ENCODE measurements around the gene AMACR.

The AMACR gene

DNA sequence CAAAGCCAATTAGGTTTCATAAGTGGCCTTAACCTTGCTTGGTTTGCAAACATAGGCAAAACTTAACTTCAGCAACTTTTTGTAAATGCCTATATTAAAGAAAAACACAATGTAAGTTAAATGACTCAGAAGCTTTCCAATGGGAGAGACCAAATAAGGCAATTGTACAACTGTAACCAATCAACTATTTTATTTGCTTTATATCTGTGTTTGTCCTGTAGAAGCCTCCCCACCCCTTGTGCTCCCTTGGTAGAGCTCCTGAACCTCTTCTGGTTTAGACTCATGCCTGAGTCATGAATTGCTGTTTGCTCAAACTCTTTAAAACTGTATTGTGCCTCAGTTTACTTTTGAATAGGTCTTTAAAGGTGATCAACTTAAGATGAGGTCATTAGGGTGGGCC is 38.1 kb upstream of the AMACR start:
- Histone ChIP-seq H3K27me3 (ENCODE audit: insufficient read depth, low read depth, severe bottlenecking) (no peaks in the 10 kb centered on the region), H3K4me3 (ENCODE audit: low read depth, low read length) (no peak overlapping the region), H3K9me3 (ENCODE audit: severe bottlenecking) (no peaks in the 10 kb centered on the region), H3K27ac (no peak overlapping the region), H3K36me3 (no peaks in the 10 kb centered on the region)
- DNase-seq, result no peak
- TF ChIP-seq, protein P1, sequence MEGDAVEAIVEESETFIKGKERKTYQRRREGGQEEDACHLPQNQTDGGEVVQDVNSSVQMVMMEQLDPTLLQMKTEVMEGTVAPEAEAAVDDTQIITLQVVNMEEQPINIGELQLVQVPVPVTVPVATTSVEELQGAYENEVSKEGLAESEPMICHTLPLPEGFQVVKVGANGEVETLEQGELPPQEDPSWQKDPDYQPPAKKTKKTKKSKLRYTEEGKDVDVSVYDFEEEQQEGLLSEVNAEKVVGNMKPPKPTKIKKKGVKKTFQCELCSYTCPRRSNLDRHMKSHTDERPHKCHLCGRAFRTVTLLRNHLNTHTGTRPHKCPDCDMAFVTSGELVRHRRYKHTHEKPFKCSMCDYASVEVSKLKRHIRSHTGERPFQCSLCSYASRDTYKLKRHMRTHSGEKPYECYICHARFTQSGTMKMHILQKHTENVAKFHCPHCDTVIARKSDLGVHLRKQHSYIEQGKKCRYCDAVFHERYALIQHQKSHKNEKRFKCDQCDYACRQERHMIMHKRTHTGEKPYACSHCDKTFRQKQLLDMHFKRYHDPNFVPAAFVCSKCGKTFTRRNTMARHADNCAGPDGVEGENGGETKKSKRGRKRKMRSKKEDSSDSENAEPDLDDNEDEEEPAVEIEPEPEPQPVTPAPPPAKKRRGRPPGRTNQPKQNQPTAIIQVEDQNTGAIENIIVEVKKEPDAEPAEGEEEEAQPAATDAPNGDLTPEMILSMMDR (IDR thresholded peaks at IDR 0.05; ENCODE audit: low read depth, low read length), result no peak

DNA sequence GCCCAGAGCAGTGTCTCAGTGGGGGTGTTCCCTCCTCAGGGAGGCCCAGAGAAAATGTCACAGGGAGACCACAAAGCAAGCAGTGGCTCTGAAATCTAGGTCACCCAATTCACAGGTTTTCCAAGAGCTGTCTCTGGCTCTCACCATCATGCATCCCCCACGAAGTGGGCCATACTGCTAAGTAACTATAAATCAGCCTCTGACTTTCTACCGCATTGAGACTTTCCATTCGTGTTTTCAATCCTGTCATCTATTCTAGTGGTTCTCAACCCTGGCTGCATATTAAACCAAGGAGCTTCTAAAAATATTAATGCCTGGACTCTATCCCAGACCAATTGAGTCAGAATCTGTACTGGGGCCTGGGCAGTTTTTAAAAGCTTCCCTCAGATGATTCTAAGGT is 37.2 kb upstream of the AMACR start:
- Histone ChIP-seq H3K9me3 (ENCODE audit: severe bottlenecking) (no peaks in the 10 kb centered on the region), H3K27ac (no peak overlapping the region), H3K27me3 (ENCODE audit: insufficient read depth, low read depth, severe bottlenecking) (no peaks in the 10 kb centered on the region), H3K36me3 (no peaks in the 10 kb centered on the region), H3K4me3 (ENCODE audit: low read depth, low read length) (no peak overlapping the region)
- TF ChIP-seq, protein P1 (IDR thresholded peaks at IDR 0.05; ENCODE audit: low read depth, low read length), result no peak
- no peak for DNase-seq

DNA sequence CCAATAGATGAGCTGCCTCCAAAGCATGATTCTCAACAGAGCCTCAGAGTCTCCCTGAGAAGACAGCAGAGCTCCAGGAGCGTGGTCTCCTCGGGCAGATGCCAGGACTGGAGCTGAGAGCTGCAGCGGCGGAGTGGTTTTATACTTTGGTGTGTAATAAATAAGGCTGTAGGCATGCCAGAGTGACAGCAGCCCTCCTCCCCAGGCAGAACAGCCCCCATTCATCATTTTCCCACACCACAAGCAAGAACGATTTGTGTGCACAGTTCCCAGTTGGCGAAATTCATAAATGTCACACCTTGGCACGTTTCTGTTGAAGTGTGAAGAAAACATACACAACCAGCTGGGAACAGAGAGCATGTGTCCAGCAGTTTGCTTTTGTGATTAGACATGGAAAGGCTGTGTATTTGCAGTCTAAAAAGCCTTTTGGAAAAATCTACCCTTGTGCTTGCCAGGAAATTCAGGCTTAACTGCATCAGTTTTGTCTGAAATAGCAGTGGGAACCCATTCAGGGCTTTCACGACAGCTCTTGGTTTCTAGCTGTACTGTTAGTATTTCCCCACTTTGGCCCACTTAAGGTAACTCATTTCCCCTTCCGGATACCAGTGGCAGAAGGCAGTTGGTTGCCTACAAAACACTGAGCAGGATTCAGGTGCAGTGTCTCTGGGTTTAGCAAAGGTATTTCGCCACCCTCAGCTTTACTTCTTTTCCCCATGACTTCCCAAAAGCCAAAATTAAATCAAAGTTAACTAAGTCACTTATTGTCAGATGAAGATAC is 35.4 kb upstream of the AMACR start, which contains the start of gene C1QTNF3:
Gene C1QTNF3 (minus strand): TSS at position 115 of the 778 bp plus-strand sequence. CDS start 88 bp downstream, at position 27.
- H3K4me3 ChIP-seq (ENCODE audit: low read depth, low read length), result no peak within 1 kb of the TSS
- H3K27me3 ChIP-seq (ENCODE audit: insufficient read depth, low read depth, severe bottlenecking), result no peaks in the 10 kb centered on the region
- TF ChIP-seq, protein P1 (IDR thresholded peaks at IDR 0.05; ENCODE audit: low read depth, low read length), result no peak
- no peaks in the 10 kb centered on the region for H3K36me3 ChIP-seq
- no peak within 1 kb of the TSS for H3K27ac ChIP-seq
- H3K9me3 ChIP-seq (ENCODE audit: severe bottlenecking), result no peaks in the 10 kb centered on the region
- DNase-seq, result no peak

DNA sequence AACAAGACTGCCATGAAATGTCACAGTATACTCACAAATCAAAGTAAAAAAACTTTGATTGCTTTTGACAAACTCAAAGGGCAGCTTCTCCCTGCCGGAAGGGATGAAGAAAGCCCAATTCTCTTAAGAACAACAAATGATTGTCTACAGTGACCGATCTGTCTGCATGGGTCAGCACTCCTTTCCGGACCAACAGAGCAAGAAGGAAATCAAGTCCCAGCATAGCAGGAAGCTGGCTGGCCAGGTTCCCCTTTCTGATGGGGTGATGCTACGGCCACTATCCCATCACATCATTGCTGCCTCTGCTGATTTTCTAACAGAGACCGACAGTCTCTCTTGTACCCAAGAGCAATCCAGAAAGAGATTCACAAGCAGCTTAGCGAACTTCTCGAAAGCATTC is 34.5 kb upstream of the AMACR start:
- TF ChIP-seq, protein P1 (IDR thresholded peaks at IDR 0.05; ENCODE audit: low read depth, low read length), result no peak
- DNase-seq, result no peak
- no peak overlapping the region for H3K27ac ChIP-seq
- no peaks in the 10 kb centered on the region for H3K27me3 ChIP-seq (ENCODE audit: insufficient read depth, low read depth, severe bottlenecking)
- no peak overlapping the region for H3K4me3 ChIP-seq (ENCODE audit: low read depth, low read length)
- H3K9me3 ChIP-seq (ENCODE audit: severe bottlenecking), result no peaks in the 10 kb centered on the region
- no peaks in the 10 kb centered on the region for H3K36me3 ChIP-seq

DNA sequence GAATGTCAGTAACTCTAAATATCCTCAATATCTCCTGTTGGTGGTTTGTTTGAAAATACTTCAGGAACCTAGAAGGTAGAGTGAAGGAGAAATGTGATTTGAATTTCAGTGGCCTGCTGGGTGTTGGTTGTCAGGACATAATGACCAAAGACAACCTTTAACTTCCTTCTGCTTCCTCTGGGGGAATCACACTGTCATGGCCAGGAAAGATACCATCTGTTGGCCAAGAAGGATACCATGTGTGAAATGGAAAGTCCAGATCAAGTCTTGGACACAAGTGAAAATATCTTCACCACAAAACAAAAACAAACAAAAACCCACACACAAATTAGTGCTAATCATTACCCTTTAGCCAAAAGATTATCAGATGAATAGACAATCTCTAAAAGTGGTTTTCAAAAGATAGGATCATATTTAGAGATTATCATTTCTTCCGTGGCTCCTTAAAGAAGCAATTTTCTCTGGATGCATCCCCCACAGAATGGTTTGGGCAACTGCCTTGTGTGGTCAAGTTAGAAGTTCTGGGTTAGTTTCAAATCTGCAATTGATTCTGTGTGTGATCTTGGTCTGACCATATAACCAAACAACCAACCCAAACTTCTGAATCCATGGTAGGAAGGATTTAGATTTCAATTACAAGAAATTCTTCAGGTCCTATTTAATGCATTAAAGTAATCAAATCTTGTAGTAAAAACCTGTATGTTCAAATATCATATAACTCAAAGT is 33.6 kb upstream of the AMACR start:
- no peaks in the 10 kb centered on the region for H3K27me3 ChIP-seq (ENCODE audit: insufficient read depth, low read depth, severe bottlenecking)
- no peak overlapping the region for H3K27ac ChIP-seq
- DNase-seq, result no peak
- H3K36me3 ChIP-seq, result no peaks in the 10 kb centered on the region
- TF ChIP-seq, protein P1 (IDR thresholded peaks at IDR 0.05; ENCODE audit: low read depth, low read length), result no peak
- no peaks in the 10 kb centered on the region for H3K9me3 ChIP-seq (ENCODE audit: severe bottlenecking)
- no peak overlapping the region for H3K4me3 ChIP-seq (ENCODE audit: low read depth, low read length)
